ENCODE results near the gene TSGA10.

TSGA10 gene

DNA sequence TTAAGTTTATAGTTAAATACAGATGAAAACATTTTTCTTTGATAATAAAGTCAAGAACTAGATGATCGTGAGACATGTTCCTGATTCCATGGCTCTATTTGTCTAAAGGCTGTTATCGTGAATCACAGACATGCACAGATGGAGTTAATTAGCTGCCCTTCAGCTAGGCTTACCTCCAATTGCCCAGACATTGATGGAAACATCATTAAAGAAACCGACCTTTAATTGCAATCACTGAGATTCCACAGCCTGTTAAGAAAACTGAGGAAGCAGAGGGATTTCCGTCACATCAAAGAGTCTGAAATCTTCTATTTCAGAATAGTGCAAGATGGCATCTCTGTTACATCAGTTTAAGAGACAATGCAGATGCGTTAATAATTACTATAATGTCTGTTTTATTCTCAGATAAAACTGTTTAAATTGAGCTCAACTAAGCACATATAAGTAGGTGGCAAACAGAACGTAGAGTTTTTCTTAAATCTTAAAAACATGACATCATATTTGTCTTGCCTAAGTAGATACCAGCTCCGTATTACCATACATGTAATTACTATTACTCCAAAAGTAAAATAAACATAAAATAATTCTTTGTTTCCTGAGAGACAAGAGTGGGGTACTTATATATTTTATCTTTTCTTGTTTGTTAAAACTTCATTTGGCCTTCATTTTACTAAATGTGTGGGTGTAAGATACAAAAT lies 194.8 kb downstream of the TSGA10 start:
- H3K4me3 ChIP-seq = no peak overlapping the region
- H3K27ac ChIP-seq = no peak overlapping the region
- H3K36me3 ChIP-seq = no peaks in the 10 kb centered on the region
- H3K4me1 ChIP-seq = no peaks in the 10 kb centered on the region
- H3K27me3 ChIP-seq = peaks cover 0 to 3% of the 10 kb centered on the region in 2 donors
- intact Hi-C loops (cut with DNase I; ENCODE audit: low total_unique reads) = no loop called here
- DNase-seq = no peak
- H3K9me3 ChIP-seq = peaks cover 0 to 14% (median 0%) of the 10 kb centered on the region in 3 donors
- no peak for TF ChIP-seq CTCF (IDR thresholded peaks at IDR 0.05)

- Histone ChIP-seq H3K9me3 (no peaks in the 10 kb centered on the region), H3K27me3 (peaks cover 0 to 5% of the 10 kb centered on the region in 2 donors), H3K4me1 (no peaks in the 10 kb centered on the region), H3K4me3 (no peak overlapping the region), H3K27ac (no peak overlapping the region), H3K36me3 (no peaks in the 10 kb centered on the region)
- DNase-seq = no peak
- no peak for TF ChIP-seq CTCF (IDR thresholded peaks at IDR 0.05)
- intact Hi-C loops (cut with DNase I; ENCODE audit: low total_unique reads) = no loop called here
Observed at GRCh38 chr2:98952966-98953365, 201.8 kb downstream of the TSGA10 start.

DNA sequence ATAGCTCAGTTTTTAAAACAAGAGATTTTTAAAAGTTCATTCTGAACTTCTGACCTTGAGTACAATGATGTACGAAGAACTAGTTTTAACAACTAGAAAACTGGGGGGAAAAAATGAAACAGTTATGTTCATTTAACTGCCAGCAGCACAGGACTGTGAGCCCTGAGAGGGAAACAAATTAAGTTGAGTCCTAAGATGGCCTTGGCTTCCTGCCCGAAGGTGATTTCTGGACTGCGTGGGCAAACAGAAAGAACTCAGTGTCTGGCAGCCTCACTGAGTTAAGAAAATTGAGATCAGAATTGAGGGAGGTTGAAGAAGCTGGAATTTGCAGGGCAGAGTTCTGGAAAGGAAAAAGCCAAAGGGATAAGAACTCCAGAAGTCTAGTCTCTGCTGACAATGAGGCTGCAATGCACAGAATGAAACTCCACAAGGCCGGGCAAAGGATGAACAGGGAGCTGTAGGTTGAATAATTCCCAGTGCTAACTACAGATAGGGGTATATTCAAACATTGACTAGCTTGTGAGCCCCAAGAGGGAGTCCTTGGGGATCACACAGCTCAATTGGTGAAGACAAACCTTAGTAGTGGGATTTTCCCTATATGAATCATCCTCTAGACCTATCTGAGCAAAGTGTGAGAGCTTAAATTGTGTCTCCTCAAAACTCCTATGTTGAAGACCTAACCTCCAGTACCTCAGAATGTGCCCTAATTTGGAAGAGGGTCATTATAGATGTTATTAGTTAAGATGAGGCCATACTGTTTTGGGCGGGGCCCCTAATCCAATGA lies 205.6 kb downstream of the TSGA10 start:
- Histone ChIP-seq H3K9me3 (no peaks in the 10 kb centered on the region), H3K4me3 (no peak overlapping the region), H3K27ac (no peak overlapping the region), H3K36me3 (no peaks in the 10 kb centered on the region), H3K4me1 (no peaks in the 10 kb centered on the region), H3K27me3 (peaks cover 0 to 1% of the 10 kb centered on the region in 2 donors)
- DNase-seq = no peak
- no peak for TF ChIP-seq CTCF (IDR thresholded peaks at IDR 0.05)
- intact Hi-C loops (cut with DNase I; ENCODE audit: low total_unique reads) = no loop called here

DNA sequence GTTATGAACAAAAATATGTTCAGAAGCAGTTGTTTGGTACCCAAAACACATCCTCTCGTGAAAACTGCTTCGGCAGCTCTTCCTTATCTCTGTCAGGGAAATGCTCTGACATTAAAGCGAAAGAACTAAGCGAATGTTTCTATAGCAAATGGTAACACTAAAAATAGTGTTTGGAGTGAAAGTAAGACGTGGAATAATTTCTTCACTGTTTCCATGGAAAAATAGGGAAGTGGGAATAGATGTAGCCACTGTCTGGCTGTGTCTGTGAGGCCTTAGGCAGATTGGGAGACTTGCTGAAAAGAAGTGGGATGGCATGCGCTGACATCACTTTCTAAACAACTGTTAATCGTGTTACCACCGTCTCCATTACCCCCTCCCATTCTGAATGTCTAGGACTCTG lies 207.2 kb downstream of the TSGA10 start:
- DNase-seq = no peak
- no peak overlapping the region for H3K4me3 ChIP-seq
- TF ChIP-seq CTCF (IDR thresholded peaks at IDR 0.05) = no peak
- H3K27me3 ChIP-seq = no peaks in the 10 kb centered on the region
- no peaks in the 10 kb centered on the region for H3K36me3 ChIP-seq
- intact Hi-C loops (cut with DNase I; ENCODE audit: low total_unique reads) = no loop called here
- no peaks in the 10 kb centered on the region for H3K4me1 ChIP-seq
- H3K27ac ChIP-seq = no peak overlapping the region
- H3K9me3 ChIP-seq = no peaks in the 10 kb centered on the region

Data from tibial artery (tissue), 4 donors.